HG02610 (cell line): ENCODE data around the gene ILF2.
"Not testable (repeated sequence)": the region's sequence is repeated elsewhere in the genome, so short reads cannot be mapped to it uniquely, and the experiment has no call there.

Experiments used
- ATAC-seq: cut with Tn5 transposase; IDR thresholded peaks from one replicate; pipeline ENCODE4 v1.9.1; 2021; ENCODE audit warnings: mild to moderate bottlenecking, moderate library complexity; ENCODE audit not compliant: unreplicated experiment

ILF2 gene

GRCh38 chr1:153649863-153650235 is 20.9 kb downstream of the ILF2 start:
- ATAC-seq: no peak

GRCh38 chr1:153649137-153649862 is 21.5 kb downstream of the ILF2 start:
- no peak for ATAC-seq

- ATAC-seq: no peak
Observed at GRCh38 chr1:153648000-153648643, 22.7 kb downstream of the ILF2 start.

DNA sequence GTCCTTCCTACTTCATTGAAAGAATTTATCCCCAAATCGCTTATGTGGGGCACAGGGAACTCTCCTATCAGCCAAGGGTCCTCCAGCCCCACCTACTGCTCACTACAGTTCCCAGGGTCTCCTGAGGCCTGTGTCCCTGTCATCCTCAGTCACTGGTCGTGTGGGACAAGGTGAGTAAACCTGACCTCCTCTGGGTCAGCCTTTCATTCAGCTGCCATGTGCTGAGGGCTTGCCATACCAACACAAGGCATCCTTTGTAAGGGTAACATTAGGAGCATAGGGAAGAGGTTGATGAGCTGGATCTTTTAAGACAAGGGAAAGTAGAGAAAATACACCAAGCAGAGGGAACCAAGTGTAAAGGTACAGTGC is 23.5 kb downstream of the ILF2 start:
- no peak for ATAC-seq

- ATAC-seq: no peak
Observed at GRCh38 chr1:153646672-153647345, 24.0 kb downstream of the ILF2 start.

GRCh38 chr1:153643816-153644215 is 27.0 kb downstream of the ILF2 start:
- ATAC-seq: no peak

DNA sequence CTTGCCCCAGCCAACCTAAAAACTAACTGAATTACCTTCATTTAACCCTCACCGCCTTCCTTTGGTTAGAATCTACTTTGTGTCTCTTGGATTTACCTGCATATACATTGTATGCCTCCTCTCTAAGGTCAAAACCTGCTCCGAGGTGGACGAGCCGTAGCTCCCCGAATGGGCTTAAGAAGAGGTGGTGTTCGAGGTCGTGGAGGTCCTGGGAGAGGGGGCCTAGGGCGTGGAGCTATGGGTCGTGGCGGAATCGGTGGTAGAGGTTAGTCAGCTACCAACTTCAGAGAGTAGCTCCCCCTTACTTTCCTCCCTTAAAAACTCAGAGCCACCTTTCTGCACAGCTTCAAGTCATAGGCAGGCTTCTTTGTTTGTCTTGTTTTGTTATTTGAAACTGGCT is 27.7 kb downstream of the ILF2 start:
- ATAC-seq: no peak

- no peak for ATAC-seq
Observed at GRCh38 chr1:153642161-153642560, 28.6 kb downstream of the ILF2 start.

DNA sequence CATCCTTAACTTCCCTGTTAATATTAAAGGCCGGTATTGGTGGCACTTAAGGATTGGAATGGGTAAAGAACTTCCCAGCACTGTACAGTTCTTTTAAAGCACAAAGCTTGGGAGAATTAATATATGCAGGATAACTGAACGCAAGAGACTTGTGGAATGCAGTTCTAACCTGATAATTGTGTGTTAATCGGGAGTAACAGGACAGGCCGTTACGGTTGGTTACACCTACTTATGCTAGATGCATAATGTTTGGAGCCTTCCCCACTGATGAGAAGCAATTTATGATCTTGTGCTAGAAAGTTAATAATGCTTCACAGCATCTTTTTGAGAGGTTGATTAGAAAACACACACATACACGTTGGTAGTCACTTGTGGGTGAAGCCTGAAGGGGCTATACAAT is 29.9 kb downstream of the ILF2 start:
- ATAC-seq: no peak

DNA sequence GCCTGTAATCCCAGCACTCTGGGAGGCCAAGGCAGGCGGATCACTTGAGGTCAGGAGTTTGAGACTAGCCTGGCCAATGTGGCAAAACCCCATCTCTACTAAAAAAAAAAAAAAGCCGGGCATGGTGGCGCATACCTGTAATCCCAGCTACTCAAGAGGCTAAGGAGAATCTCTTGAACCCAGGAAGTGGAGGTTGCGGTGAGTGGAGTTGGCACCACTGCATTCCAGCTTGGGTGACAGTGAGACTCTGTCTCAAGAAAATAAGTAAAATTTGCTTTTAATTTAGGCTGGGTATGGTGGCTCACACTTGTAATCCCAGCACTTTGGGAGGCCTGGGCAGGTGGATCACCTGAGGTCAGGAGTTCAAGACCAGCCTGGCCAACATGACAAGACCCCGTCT is 30.6 kb downstream of the ILF2 start:
- not testable (repeated sequence) for ATAC-seq

GRCh38 chr1:153639280-153639679 is 31.5 kb downstream of the ILF2 start:
- ATAC-seq: no peak

DNA sequence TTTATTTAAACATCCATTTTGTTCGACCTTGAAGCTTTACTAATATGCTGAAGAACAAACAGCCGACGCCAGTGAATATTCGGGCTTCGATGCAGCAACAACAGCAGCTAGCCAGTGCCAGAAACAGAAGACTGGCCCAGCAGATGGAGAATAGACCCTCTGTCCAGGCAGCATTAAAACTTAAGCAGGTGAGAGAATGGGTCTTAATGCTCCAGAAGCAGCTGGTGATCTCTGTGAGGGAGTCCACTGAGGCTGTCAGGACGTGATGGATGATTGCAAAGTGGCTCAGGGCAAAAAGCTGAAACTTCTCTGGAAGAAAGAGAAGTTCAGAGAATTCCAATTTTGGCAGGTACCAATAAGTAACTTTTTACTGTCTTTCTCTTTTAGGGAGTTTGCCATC is 32.5 kb downstream of the ILF2 start:
- ATAC-seq: no peak

- ATAC-seq: no peak
Observed at GRCh38 chr1:153636312-153636711, 34.5 kb downstream of the ILF2 start.

DNA sequence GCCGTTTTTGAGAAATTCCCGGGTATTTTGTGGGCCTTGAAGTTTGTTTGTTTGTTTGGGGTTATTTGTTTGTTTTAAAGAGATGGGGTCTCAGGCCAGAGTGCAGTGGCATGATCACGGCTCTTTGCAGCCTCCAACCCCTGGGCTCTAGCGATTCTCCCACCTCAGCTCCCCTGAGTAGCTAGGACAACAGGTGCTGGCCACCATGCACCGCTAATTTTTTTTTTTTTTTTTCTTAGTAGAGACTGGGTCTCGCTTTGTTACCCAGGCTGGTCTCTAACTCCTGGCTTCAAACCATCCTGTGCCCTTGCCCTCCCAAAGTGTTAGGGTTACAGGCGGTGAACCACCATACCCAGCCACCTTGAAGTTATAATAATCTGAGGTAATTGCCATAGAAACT is 34.9 kb downstream of the ILF2 start:
- ATAC-seq: no peak

DNA sequence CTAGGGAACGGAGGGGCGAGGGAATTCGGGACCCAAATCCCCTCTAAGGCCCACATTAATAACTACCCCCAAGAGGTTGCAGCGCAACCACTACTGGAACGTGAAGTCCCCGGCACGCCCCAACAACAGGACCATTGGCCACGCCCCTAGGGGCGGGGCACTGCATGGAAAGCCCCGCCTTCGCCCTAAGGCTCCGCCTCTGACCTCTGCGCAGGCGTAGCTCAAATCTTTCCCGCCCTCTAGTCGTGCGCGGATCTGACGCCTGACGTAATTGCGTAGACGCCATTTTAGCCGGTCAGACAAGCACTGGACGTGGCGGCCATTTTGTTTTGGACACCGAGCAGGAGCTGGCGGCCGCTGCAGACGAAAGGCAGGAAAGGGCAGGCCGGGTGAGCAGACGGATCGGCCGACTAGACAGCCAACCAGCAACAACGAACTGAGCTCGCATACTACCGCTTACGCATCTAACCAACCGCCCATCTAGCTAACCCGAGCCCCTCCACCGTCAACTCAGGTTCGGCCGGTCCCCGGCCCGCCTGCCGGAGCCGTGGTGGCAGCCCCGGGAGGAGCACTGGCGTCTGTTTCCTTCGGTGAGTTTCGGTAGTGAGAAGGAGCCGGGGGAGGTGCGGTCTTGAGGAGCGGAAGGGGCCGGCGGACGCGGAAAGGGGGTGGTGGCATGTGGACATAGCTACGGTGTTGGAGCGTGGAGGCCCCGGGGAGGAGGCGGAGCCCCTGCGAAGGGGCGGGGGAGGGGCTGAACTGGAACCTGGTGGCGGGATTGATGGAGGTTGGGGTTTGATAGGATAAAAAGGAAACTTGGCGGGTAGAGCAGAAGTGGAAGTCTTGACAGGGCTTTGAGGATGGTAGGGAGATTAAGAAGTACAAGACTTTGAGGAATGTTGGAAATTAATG is 36.8 kb downstream of the ILF2 start, which contains the start of gene CHTOP:
Gene CHTOP (plus strand): TSS at position 313 of the 912 bp plus-strand sequence. CDS start 2,523 bp downstream, outside the sequence.
- ATAC-seq: peak; percentile 85

- peak; percentile 5 for ATAC-seq
Observed at GRCh38 chr1:153633161-153633753, 37.5 kb downstream of the ILF2 start.

- ATAC-seq: no peak
Observed at GRCh38 chr1:153631047-153632022, 39.5 kb downstream of the ILF2 start.

DNA sequence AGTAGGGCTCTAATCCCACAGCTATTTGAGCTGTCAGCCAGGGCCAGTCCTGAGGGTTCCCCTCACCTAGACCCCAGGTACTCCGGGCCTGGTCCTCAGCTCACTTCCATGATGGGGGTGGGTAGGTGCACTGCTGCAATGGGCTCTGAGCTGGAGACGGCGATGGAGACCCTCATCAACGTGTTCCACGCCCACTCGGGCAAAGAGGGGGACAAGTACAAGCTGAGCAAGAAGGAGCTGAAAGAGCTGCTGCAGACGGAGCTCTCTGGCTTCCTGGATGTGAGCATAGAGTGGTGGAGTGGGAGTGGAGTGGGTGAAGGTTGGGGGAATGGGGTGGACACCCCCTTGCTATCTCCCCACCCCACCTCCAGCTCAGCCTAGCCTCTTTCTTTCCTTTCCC is 40.4 kb downstream of the ILF2 start:
- ATAC-seq: no peak

DNA sequence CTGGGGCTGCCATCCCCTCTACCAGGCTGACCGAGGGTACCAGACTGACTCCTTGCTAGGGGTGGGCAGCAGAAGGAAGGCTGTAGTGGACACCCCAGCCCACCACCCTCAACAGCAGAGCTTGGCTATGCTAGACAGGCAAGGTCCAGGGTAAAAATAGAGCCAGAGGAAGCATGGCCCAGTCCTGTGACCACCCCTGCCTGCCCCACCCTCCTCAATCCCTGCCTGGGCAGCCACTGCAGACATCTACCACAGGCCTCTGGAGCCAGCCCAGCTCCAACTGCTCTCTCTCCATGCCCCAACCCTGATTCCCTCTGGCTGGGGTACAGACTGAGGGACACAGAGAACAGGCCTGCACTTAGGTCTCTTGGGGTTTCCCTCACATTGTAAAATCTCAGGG is 40.8 kb downstream of the ILF2 start:
- ATAC-seq: no peak

DNA sequence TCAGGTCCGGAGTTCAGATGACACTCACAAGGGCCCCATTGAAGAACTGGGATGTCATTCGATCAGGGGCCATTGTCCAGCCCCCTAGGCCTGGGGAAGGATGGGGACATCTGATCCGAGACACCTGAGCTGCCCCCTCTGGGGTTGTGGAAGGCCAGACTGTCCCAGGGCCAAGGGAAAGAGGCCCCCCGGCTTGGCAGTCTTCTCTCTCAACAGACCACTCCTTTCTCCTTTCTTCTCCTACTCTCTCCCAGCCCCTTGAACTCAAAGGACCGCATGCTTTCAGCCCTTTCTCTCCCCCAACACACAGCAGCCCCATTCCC is 41.5 kb downstream of the ILF2 start:
- no peak for ATAC-seq
